Thyroid gland (tissue), 4 donors: ENCODE data around the gene PROCR.
"Not testable (repeated sequence)": the region's sequence is repeated elsewhere in the genome, so short reads cannot be mapped to it uniquely, and the experiment has no call there.

Experiments
- POLR2A ChIP-seq, 2 donors: fragments of 450-650 bp; IDR thresholded peaks; one replicate each; pipeline ENCODE4 v1.6.1; 2017; ENCODE audit warnings: antibody characterized with exemption in 2 of 2, mild to moderate bottlenecking in 2 of 2, moderate library complexity in 1 of 2
- TF ChIP-seq, protein P1 (sequence below), 6 experiments: fragments of 200-600 bp in 3 of 6; fragments of 450-650 bp in 3 of 6; sonication (generic) in 3 of 6; IDR thresholded peaks; one replicate each; pipeline ENCODE4 v1.5.1; 2016 to 2019; ENCODE audit warnings: antibody characterized with exemption in 6 of 6, mild to moderate bottlenecking in 2 of 6, inconsistent platforms in 1 of 6, moderate library complexity in 1 of 6

DNA sequence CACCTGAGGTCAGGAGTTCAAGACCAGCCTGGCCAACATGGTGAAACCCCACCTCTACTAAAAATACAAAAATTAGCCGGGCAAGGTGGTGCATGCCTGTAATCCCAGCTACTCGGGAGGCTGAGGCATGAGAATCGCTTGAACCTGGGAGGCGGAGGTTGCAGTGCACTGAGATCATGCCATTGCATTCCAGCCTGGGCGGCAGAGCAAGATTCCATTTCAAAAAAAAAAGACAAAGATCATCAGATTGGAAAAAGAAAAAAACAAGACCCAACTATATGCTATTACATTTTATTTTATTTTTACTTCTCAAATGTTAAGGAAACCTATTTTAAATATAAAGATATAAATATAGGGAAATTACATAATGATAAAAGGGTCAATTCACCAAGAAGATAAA is 29.6 kb downstream of the PROCR start:
- TF ChIP-seq, protein P1, sequence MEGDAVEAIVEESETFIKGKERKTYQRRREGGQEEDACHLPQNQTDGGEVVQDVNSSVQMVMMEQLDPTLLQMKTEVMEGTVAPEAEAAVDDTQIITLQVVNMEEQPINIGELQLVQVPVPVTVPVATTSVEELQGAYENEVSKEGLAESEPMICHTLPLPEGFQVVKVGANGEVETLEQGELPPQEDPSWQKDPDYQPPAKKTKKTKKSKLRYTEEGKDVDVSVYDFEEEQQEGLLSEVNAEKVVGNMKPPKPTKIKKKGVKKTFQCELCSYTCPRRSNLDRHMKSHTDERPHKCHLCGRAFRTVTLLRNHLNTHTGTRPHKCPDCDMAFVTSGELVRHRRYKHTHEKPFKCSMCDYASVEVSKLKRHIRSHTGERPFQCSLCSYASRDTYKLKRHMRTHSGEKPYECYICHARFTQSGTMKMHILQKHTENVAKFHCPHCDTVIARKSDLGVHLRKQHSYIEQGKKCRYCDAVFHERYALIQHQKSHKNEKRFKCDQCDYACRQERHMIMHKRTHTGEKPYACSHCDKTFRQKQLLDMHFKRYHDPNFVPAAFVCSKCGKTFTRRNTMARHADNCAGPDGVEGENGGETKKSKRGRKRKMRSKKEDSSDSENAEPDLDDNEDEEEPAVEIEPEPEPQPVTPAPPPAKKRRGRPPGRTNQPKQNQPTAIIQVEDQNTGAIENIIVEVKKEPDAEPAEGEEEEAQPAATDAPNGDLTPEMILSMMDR (IDR thresholded peaks at IDR 0.05), result not testable (repeated sequence)
- not testable (repeated sequence) for TF ChIP-seq POLR2A (IDR thresholded peaks at IDR 0.05)
